C1 segment of cervical spinal cord (tissue), 14 donors: Measurements from ENCODE around the gene ESR2.
"Not testable (repeated sequence)": the region's sequence is repeated elsewhere in the genome, so short reads cannot be mapped to it uniquely, and the experiment has no call there.

ENCODE experiments used
- DNase-seq, 14 donors: peaks; one replicate each; lab custom pipeline; 2025; lab: John Stamatoyannopoulos, UW

ESR2 gene

DNA sequence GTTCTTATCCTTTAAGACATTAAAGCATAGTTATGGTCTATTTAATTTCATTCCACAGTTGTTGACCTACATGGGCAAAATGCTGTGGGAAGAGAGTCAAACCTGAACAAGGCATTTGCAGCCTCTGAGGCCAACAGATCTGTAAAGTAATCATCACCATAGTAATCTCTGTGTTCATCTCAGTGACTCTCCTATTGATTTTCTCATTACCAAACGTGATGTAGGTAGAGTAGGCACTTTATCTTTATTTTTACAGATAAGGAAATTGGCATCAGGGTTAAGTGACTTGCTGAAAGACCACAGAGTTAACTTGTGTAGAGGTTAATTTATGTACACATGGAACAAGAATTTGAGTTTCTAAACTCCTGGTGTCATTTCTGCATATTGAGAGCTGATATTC lies 203.0 kb downstream of the ESR2 start:
- DNase-seq, result no peak

DNA sequence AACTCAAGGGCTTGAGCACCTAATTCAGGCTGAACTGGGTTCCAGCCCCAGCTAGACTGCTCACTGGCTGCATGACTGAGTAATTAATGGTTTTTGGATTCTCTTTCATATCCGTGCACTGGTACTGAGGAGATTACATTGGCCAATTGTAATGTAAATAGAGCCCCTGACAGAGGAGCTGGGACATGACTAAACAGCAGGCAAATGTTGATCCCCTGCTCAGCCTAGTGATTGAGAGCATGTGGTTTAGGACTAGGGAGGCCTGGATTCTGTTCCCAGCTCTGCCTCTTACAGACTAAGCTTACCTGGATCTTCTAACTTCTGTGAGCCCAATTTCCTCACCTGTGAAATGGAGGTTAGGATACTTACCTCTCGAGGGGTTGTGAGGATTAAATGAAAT lies 204.3 kb downstream of the ESR2 start:
- DNase-seq, result no peak

DNA sequence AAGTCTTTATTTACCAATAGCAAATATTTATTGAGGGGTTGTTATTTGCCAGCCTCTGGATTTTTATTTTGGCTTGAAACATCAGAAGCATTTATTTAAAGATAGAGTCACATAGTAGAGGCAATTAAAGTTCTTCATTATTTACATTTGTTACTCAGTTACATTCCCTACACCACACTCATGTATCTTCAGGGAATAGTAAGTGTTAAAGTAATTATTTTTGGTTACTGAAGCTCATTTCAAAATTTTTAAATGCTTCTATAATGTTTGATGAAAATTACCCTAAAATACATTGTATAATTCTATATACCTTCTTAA lies 205.6 kb downstream of the ESR2 start:
- DNase-seq, result no peak

DNA sequence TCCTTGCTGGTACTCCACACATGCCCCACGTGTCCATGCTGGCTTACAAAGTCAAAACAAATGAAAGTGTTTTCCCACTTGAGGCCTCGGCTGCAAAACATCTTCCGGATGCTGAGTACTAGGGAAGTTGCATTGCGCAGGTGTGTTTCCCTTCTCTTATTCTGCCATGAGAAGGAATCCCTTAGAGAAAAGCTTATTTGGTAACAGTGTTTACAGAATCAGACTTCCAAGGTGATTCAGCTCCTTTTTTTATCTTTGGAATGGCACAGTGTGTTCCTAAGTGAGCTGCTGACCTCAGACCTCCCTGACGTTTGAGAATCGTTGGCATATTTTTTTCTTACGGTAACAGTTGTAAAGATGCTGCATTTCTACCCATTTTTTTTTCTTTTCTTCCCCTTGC lies 211.3 kb downstream of the ESR2 start:
- DNase-seq, result no peak

DNA sequence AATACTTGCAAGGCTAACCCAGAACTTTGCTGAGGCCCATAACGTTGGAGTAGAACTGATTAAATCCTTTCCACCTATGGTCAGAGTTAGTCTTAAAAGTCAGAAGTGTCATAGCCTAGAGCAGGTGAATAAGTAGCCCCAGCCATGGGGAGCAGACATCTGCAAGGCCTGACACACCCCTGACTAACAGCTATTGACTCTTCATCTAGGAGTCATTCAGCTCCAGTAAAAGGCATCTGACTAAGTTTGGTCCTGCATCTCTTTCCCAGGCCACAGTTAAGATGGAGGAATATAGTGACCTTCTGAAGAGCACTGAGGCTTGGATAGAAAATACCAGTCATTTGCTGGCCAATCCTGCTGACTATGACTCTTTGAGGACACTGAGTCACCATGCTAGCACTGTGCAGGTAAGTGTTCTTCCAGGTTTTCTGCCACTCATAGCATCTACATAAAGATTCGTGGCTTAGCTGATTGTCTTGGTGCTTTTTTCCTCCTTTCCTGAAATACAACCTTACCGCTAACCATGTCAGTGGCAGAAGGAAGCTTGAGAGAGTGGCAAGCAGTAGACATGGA lies 212.9 kb downstream of the ESR2 start:
- DNase-seq, result no peak

DNA sequence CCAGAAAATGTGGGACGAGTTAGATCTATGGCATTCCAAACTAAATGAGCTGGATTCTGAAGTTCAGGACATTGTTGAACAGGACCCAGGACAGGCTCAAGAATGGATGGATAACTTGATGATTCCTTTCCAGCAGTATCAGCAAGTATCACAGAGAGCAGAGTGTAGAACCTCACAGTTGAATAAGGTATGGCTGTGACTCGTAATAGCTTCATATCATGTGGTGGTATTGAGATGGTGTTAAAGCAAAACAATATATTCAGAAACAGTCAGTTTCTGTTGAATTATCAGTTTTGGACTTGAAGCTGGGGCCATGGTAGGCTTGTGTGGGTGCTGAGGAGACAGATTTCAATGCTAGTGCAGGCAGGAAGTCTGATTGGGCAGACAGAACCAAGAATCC lies 213.7 kb downstream of the ESR2 start:
- no peak for DNase-seq

DNA sequence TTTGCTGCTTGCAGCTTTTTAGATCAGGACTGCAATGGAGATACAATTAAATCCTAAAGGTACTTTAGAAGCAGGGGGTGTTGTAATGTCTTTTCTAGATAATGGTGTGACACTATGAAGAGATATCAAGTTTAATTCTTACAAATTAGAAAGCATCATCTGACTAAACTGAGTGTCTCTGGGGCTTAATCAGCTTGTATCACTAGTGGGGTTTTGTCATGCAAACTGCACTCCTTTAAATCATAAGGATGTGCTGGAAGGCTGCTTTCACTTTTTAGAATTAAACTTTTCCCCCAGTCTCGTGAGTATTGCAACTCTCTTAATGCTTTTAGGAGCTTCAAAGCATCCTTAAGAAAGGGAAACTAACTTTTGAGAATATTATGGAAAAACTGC lies 218.6 kb downstream of the ESR2 start:
- DNase-seq, result no peak

DNA sequence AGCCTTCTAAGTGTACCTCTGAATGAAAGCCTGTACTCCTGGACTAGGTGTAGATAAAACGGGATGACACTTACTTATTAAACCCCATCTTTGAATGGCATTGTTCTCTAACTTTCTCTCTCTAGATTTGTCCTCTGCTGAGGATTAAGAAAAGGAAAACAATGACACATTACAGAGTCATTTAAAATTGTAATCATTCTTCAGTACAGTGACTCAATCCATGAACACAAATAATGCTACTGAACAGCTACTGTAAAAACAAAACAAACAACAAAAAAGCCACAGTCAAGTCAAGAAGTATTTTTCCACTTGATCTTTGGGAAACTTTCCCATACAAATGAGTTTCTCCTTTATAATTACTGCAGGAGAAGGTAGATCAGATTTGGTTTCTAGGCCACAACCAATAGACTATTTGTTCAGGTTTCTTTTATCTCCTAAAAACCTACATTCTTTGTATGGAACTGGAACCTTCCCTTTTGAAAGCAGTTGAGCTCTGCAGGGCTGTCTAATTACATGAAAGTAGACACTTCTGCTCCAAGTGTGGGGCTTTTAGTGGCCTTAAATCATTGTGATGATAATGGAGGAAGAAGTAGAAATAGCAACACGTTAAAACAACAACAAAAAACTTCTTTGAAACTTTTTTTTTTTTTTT lies 219.1 kb downstream of the ESR2 start:
- no peak for DNase-seq

DNA sequence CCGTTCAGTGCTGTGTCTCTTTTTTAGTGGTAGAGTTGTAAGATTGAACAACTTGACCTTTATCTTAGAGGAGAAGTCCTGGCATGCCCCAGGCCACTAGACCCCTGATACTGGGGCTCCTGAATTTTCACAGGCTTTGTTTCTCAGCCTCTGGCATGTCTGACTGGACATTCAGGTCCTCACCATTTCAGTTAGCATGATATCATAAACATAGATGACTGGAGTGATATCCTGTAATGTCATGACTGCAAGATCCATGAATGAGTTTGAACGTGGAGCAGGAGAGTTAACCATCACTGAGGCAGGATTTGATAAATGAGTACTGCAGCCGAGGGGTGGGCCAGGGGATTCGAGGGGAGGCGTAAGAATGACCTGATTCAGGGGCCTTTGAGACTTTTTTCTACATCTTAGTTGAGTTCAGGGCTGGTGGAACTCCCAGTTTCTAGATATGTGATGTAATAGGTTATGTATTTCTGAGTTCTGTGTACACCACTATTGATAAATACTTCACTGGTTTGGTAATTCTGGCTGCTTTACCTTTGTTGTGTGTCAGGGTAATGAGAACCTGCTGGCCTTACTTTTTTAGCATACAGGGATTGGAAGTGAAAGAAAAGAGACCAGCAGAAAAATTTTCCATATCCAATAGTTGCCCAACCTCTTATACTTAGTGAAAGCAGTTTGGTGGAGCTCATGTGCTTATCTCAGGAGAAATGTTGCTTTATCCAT lies 224.4 kb downstream of the ESR2 start:
- DNase-seq, result no peak

DNA sequence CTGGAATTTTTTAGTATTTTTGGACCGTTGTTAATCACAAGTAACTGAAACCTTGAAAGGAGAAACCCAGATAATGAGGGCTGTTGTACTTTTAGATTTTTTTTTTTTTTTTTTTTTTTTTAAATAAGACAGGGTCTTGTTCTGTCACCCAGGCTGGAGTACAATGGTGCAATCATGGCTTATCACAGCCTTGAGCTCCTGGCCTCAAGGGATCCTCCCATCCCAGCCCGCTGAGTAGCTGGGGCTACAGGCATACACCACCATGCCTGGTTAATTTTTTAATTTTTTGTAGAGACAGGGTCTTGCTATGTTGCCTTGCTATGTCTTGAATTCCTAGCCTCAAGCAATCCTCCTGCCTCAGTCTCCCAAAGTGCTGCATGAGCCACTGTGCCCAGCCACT lies 229.7 kb downstream of the ESR2 start:
- DNase-seq, result no peak

DNA sequence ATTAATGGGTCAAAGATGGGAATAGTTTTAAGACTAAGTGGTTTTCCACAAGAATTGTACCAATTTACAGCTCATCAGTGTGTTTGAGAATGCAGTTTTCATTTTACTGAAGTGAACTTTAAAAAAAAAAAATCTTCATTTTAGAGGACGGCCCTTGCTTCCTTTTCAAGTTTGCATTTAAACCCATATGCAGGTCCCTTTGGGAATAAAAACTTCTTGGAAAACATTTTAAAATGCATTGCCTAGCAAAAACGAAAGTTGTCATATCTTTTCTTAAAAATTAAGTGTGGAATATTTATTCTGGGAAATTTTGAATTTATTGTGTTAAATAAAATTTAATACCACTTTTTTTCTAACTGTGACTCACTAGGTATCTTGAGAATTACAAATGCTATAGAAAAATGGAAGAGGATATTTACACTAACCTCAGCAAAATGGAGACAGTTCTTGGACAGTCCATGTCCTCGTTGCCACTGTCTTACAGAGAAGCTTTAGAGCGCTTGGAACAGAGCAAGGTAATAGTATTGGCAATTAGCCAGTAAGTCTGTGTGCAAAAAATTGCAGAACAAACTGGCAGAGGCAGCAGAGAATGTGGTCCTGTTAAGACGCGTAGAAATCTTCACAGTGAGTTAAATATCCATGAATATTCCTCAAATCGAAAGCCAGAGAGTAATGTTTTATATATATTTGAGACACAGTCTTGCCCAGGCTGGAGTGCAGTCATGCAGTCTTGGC lies 231.6 kb downstream of the ESR2 start:
- no peak for DNase-seq

DNA sequence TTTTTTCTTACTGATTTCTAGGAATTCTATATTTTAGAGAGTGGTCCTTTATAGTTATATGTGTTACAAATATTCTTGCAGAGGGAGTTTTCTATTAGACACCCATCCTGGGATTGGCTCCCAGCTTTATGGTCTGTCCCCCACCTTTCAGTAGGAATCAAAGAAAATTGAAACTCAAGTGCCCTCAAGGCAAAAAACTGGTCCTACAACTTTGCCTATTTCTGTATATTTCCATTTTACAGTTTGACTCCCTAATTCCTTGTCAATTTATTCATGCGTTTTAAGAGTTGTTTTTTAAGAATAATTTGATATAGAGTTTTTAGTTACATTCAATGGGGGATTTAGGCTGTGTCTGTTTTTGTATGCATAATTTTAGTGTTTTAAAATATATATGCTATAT lies 232.5 kb downstream of the ESR2 start:
- DNase-seq, result no peak

DNA sequence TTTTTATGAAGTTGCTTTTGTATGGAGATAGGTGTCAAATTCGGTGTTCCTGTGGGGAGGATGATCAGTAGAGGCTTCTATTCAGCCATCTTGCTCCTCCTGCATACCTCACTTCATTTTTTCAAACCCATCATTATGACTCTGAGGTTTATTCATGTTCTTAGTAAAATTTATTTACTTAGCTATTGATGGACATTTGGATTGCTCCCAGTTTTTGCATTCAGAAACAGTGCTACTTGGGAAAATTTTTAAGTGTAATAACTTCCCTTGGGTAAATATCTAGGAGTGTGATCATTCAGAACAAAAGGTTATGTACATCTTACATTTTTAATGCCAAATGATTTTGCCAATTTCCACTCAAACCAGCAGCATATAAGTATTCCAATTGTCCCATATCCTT lies 233.1 kb downstream of the ESR2 start:
- no peak for DNase-seq

DNA sequence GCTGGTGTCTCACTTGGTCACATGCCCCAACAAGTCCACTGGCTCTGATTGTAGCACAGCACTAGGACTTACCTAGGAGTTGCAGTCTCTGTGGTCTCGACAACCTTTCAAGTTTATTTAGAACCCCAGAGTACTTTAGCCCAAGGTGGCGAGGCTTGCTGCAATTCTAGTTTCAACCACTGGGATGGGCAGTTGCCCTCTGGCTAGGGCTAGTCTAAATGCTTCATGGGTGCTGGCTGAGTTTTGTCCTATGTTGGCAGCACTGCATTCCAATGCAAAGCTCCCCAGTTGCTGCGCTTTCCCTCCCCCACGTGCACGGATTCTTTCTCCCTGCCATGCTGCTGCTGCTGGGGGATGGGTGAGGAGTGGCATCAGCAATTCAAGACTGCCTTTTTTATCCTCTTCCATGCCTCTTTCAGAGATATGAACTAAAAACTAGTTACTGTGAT lies 233.5 kb downstream of the ESR2 start:
- DNase-seq, result no peak

DNA sequence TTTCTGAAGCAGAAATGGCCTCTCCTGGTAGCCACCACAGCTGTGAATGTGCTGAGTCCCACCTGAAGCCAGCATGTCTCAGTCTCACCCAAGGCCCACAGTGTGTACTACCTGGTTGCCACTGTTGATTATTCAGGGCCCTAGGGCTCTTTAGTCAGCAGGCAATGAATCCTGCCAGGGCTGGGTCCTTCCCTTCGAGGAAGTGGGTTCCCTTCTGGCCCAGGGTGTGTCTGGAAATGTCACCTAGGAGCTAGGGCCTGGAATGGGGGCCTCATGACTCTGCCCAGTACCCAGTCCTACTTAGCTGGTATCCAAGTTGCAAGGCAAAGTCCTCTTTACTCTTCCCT lies 234.0 kb downstream of the ESR2 start:
- DNase-seq, result no peak

DNA sequence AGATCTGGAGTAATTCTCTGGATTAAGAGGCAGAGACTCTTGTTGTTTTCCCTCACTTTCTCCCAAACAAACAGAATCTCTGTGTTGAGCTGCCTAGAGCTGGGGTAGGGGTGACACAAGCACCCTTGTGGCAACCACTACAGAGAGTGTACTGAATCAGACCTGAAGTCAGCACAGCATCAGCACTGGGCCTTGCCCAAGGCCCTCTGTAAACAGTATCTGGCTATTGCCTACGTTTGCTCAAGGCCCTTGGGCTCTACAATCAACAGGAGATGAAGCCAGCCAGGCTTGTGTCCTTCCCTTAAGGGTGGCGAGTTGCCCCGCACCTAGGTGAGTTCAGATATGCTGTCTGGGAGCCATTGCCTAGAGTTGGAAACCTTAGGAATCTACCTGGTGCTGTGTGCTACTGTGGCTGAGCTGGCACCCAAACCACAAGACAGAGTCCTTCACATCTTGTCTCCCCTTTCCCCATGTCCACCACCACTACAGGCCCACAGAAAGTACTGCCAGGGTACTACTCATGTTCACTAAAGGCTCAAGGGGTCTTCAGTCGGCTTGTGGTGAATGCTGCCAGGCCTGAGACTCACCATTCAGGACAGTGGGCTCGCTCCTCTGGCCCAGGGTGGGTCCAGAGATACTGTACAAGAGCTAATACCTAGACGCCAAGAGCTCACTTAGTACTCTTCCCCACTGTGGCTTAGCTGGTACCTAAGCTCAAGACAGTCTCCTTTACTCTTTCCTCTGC lies 234.5 kb downstream of the ESR2 start:
- no peak for DNase-seq

DNA sequence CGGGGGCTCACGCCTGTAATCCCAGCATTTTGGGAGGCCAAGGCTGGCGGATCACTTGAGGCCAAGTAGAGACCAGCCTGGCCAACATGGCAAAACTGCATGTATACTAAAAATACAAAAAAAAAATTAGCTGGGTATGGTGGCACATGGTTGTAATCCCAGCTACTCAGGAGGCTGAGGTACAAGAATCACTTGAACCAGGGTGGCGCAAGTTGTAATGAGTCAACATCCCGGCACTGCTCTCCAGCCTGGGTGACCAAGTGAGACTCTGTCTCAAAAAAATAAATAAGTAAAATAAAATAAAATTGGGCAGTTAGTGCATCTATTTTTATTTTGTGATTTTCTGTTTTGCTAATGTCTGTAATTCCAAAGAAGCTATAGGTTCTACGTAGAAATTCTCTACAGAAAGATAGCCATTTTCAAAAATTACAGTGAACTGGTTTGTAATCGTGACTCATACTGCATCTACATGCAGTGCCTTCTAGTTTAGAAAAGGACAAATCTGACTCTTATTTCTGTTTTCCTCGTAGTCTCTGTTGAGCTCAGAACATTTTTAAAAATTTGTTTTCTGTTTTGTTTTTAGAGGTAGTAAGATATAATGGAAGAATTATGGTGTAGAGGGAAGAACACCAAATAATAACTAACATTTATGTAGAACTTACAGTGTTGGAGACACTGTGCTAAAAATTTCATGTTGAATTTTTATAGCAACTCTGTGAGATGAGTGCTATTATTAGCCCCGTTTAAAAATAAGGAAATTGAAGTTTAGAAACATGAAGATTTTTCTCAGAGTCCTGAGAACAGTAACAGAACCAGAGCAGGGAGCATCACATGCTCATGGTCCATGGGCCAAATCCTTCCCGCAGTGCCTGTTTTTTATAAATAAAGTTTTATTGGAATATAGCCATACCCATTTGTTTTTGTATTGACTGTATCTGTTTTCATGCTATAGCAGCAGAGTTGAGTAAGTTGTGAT lies 240.2 kb downstream of the ESR2 start:
- no peak for DNase-seq

DNA sequence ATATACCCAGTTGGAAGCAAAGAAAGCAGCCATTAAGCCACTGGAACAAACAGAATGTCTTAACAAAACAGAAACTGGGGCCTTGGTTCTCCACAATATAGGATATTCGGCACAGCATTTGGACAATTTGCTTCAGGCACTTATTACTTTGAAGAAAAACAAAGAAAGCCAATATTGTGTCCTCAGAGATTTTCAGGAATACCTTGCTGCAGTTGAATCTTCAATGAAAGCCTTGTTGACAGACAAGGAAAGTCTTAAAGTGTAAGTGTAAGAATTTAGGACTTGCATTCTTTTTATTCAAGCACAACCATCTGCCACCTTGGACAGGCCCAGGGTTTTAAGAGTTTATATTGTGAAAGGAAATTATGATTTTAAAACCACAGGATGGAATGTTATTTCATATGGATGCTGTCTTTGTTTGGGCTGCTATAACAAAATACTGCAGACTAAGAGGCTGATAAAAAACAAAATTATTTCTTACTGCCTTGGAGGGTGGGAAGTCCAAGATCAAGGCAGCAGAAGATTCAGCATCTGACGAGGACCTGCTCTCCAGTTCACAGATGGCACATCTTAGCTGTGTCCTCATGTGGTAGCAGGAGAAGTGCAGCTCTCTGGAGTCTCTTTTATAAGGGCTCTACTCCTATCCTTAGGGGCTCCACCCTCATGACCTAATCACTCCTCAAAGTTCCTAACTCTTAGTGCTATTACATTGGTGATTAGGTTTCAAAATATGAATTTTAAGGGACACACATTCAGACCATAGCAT lies 244.4 kb downstream of the ESR2 start:
- no peak for DNase-seq

DNA sequence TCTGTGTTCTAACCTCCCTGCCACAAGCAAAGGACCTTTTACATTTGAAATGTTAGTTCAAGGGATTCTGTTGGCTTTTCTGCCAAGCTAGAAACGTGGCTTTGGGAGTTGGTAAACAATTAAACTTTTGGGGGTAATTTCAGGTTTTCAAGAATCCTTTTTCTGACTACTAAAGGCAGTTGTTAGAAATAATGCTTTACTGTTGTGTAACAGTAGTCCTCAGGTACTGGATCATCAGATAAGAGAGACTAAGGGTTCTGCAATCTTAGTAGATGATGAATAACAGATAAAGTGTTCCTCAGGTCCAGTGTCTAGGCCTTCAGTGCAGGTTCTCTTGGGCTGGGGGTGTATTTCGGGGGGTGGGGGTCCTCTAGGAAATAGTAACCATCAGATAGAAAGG lies 249.1 kb downstream of the ESR2 start:
- no peak for DNase-seq

DNA sequence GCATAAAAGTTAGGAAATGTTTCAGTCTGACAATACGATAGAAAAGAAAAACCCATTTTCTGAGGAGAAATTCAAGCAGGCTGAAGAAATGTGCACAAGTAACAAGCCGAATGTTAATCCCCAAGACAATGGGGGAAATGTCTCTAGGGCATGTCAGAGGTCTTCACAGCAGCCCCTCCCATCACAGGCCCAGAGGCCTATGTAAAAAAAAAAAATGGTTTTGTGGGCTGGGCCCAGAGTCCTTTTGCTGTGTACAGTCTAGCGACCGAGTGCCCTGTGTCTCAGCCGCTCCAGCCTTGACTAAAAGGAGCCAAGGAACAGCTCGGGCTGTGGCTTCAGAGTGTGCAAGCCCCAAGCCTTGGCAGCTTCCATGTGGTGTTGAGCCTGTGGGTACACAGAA lies 250.9 kb downstream of the ESR2 start:
- not testable (repeated sequence) for DNase-seq
